Sigmoid colon (tissue), 7 donors: ENCODE data around the gene CLINT1. TPM values are rescaled to one million over a fixed set of nuclear protein-coding genes. Genes with fewer than 3 reads are reported as not detected.

ENCODE experiments used
- DNase-seq: peaks from one replicate; pipeline ENCODE4 v3.0.0-alpha.2; 2019
- H3K27ac ChIP-seq, 4 donors: fragments of 200-600 bp; sonication (generic); one replicate each; pipeline ENCODE4 v1.5.1; 2016 to 2019; ENCODE audit warnings: mild to moderate bottlenecking in 1 of 4
- H3K27me3 ChIP-seq, 3 donors: fragments of 200-600 bp; sonication (generic); one replicate each; pipeline ENCODE4 v1.5.1; 2019; ENCODE audit warnings: mild to moderate bottlenecking in 1 of 3
- H3K36me3 ChIP-seq, 4 donors: fragments of 200-600 bp; sonication (generic); one replicate each; pipeline ENCODE4 v1.5.1; 2016 to 2019
- H3K4me1 ChIP-seq, 4 donors: fragments of 200-600 bp; sonication (generic); one replicate each; pipeline ENCODE4 v1.5.1; 2017 to 2019
- H3K4me3 ChIP-seq, 4 donors: fragments of 200-600 bp; sonication (generic); one replicate each; pipeline ENCODE4 v1.5.1; 2017 to 2019; ENCODE audit warnings: mild to moderate bottlenecking in 2 of 4, moderate library complexity in 1 of 4
- H3K9me3 ChIP-seq, 4 donors: fragments of 200-600 bp in 3 of 4; sonication (generic) in 3 of 4; one replicate each; pipeline versions ENCODE4 v1.5.1 to v1.6.1; 2013 to 2019
- CTCF ChIP-seq, 4 experiments: fragments of 450-650 bp in 3 of 4; fragments of 200-600 bp in 1 of 4; IDR thresholded peaks; one replicate each; pipeline ENCODE4 v1.5.1; 2016 to 2019; ENCODE audit warnings: antibody characterized with exemption in 4 of 4, mild to moderate bottlenecking in 3 of 4, moderate library complexity in 2 of 4
- EP300 ChIP-seq, 4 donors: sonication (generic); formaldehyde crosslinking; IDR thresholded peaks; one replicate each; pipeline ENCODE4 v1.6.1; 2017; ENCODE audit warnings: antibody characterized with exemption in 4 of 4
- POLR2A ChIP-seq, 2 donors: fragments of 450-650 bp; IDR thresholded peaks; one replicate each; pipeline ENCODE4 v1.6.1; 2016; ENCODE audit warnings: antibody characterized with exemption in 2 of 2, mild to moderate bottlenecking in 2 of 2, moderate library complexity in 2 of 2
- POLR2AphosphoS5 ChIP-seq, 4 donors: sonication (generic); formaldehyde crosslinking; IDR thresholded peaks; one replicate each; pipeline ENCODE4 v1.6.1; 2017; ENCODE audit warnings: antibody characterized with exemption in 4 of 4
- WGBS, 2 donors: extraction: QIAGEN DNeasy Blood & Tissue Kit; methylation state at CpG; one replicate each; pipeline ENCODE4 v1.1.7; 2013; 5-methylcytosine and 5-hydroxymethylcytosine counted together
- intact Hi-C: fragments of 100-400 bp; cut with DNase I; formaldehyde crosslinking; loops from one replicate; pipeline ENCODE4 v1.15.1; 2023
- polyA plus RNA-seq, 3 donors: library from polyadenylated mRNA; stranded (reverse); fragments of 200-250 nt; gene quantifications; one replicate each; pipeline ENCODE4 v1.2.3, GENCODE V29; 2013
- total RNA-seq, 4 donors: library from RNA; depleted of rRNA; stranded (reverse); fragments of >200 nt; gene quantifications; one replicate each; pipeline ENCODE4 v1.1.0, GENCODE V29; 2016
- donor health status: healthy with polysubstance abuse.
- donor health status: Bipolar disorder and iron deficiency.
- donor health status: healthy.

Gene CLINT1
- total and polyA plus RNA-seq, 7 donors: 40.2 to 171 (median 88.1) TPM

- intact Hi-C loops: no loop called here
- no peaks in the 10 kb centered on the region for H3K9me3 ChIP-seq
- no peaks in the 10 kb centered on the region for H3K4me1 ChIP-seq
- no peak overlapping the region for H3K27ac ChIP-seq
- no peaks in the 10 kb centered on the region for H3K36me3 ChIP-seq
- WGBS, 2 donors: 79 to 87% methylated on average over 10 of the region's 10 CpGs
- no peak for TF ChIP-seq CTCF (IDR thresholded peaks at IDR 0.05)
- no peak for TF ChIP-seq EP300 (IDR thresholded peaks at IDR 0.05)
- TF ChIP-seq POLR2AphosphoS5 (IDR thresholded peaks at IDR 0.05): no peak
- TF ChIP-seq POLR2A (IDR thresholded peaks at IDR 0.05): no peak
- DNase-seq: no peak
- H3K27me3 ChIP-seq: no peaks in the 10 kb centered on the region
- no peak overlapping the region for H3K4me3 ChIP-seq
Observed at GRCh38 chr5:157772127-157772526, 86.8 kb downstream of the CLINT1 start.

- TF ChIP-seq CTCF (IDR thresholded peaks at IDR 0.05): no peak
- TF ChIP-seq EP300 (IDR thresholded peaks at IDR 0.05): no peak
- TF ChIP-seq POLR2A (IDR thresholded peaks at IDR 0.05): no peak
- no peak for TF ChIP-seq POLR2AphosphoS5 (IDR thresholded peaks at IDR 0.05)
- Histone ChIP-seq H3K27me3 (no peaks in the 10 kb centered on the region), H3K36me3 (no peaks in the 10 kb centered on the region), H3K27ac (no peak overlapping the region), H3K4me3 (no peak overlapping the region), H3K9me3 (no peaks in the 10 kb centered on the region), H3K4me1 (no peaks in the 10 kb centered on the region)
- intact Hi-C loops: no loop called here
- WGBS, 2 donors: 93 to 97% methylated on average over 4 of the region's 4 CpGs
- DNase-seq: no peak
Observed at GRCh38 chr5:157770665-157771064, 88.3 kb downstream of the CLINT1 start.

- no peaks in the 10 kb centered on the region for H3K36me3 ChIP-seq
- no peak overlapping the region for H3K4me3 ChIP-seq
- no peaks in the 10 kb centered on the region for H3K4me1 ChIP-seq
- DNase-seq: no peak
- intact Hi-C loops: no loop called here
- WGBS, 2 donors: 79 to 96% methylated on average over 3 of the region's 3 CpGs
- H3K9me3 ChIP-seq: no peaks in the 10 kb centered on the region
- TF ChIP-seq CTCF (IDR thresholded peaks at IDR 0.05) (no peak), POLR2A (IDR thresholded peaks at IDR 0.05) (no peak), POLR2AphosphoS5 (IDR thresholded peaks at IDR 0.05) (no peak), EP300 (IDR thresholded peaks at IDR 0.05) (no peak)
- H3K27me3 ChIP-seq: no peaks in the 10 kb centered on the region
- no peak overlapping the region for H3K27ac ChIP-seq
Observed at GRCh38 chr5:157767689-157768088, 91.3 kb downstream of the CLINT1 start.

- no peaks in the 10 kb centered on the region for H3K36me3 ChIP-seq
- H3K4me3 ChIP-seq: no peak overlapping the region
- H3K27me3 ChIP-seq: no peaks in the 10 kb centered on the region
- WGBS, 2 donors: 85 to 100% methylated on average over 1 of the region's 1 CpG
- H3K9me3 ChIP-seq: no peaks in the 10 kb centered on the region
- H3K4me1 ChIP-seq: peaks cover 0 to 6% (median 3%) of the 10 kb centered on the region in 4 donors
- intact Hi-C loops: no loop called here
- no peak for DNase-seq
- no peak overlapping the region for H3K27ac ChIP-seq
- TF ChIP-seq POLR2AphosphoS5 (IDR thresholded peaks at IDR 0.05): no peak
- TF ChIP-seq EP300 (IDR thresholded peaks at IDR 0.05): no peak
- no peak for TF ChIP-seq CTCF (IDR thresholded peaks at IDR 0.05)
- no peak for TF ChIP-seq POLR2A (IDR thresholded peaks at IDR 0.05)
Observed at GRCh38 chr5:157766902-157767301, 92.0 kb downstream of the CLINT1 start.

GRCh38 chr5:157766442-157766841 is 92.5 kb downstream of the CLINT1 start:
- Histone ChIP-seq H3K4me3 (no peak overlapping the region), H3K4me1 (peaks cover 0 to 9% (median 4%) of the 10 kb centered on the region in 4 donors), H3K27me3 (no peaks in the 10 kb centered on the region), H3K36me3 (no peaks in the 10 kb centered on the region), H3K27ac (no peak overlapping the region), H3K9me3 (no peaks in the 10 kb centered on the region)
- intact Hi-C loops: no loop called here
- no peak for DNase-seq
- TF ChIP-seq CTCF (IDR thresholded peaks at IDR 0.05) (no peak), EP300 (IDR thresholded peaks at IDR 0.05) (no peak), POLR2AphosphoS5 (IDR thresholded peaks at IDR 0.05) (no peak), POLR2A (IDR thresholded peaks at IDR 0.05) (no peak)
- 96% methylated on average over 7 of the region's 7 CpGs for WGBS, 2 donors
